Raji (cell line): ENCODE measurements around the gene TRIM13.

Experiments
- POLR2A ChIP-seq: IDR thresholded peaks from 2 replicates; pipeline ENCODE4 v1.6.1; 2011; ENCODE audit warnings: low read depth, low read length, control low read depth; ENCODE audit not compliant: insufficient read depth

Gene TRIM13

DNA sequence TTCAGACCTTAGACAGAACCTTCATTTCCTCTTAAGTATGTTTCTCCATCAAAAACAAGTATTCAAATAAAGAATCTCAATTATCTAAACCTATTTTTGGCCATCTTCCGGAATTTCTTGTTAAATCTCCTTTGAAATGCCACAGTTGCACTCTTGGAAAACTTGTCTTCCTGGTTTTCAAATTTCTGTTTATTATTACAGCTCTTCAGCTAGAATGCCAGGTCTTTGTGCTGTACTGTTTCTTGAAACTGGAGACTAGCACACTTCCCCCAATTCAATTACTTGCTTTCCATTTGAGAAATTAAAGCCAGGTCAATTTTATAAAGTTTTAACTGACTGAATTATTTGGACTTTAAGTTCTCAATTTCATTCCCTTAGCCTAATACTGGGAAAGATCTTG lies 28.6 kb downstream of the TRIM13 start:
- TF ChIP-seq POLR2A: no peak

- TF ChIP-seq POLR2A: no peak
These were observed 30.1 kb downstream of the TRIM13 start for GRCh38 chr13:50026788-50027473.

DNA sequence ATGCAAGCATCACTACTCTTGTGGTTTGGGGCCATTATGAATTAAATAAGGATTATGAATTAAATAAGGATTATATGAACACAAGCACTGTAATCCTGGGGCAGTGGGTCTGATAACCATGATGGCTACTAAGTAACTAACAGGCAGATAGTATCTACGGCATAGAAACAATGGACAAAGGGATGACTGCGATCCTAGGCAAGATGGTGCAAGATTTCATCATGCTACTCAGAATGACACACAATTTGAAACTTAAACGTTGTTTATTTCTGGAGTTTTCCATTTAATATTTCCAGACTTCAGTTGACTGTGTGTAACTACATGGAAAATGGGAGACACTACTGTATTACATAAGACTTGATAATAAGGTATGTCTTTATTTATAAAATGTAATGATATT lies 33.5 kb downstream of the TRIM13 start:
- TF ChIP-seq POLR2A: no peak

DNA sequence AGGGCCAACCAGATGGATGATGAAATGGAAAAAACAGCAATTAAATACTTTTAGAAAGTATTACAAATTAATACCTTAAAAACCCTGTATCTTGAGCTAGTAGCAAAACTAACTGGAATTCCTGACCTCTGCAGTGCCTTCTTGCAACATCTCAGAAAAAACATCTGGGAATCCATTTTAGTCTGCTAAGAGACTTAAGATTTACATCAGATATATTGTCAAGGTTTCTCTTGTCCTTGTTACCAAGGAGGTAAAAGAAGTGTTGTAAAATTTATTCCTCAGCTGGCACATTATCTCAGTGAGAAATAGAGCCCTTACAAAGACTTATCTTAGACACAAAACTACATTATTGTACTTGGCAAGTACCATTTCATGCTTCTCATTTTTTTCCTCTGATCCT lies 36.9 kb downstream of the TRIM13 start:
- no peak for TF ChIP-seq POLR2A

GRCh38 chr13:50037788-50038187 lies 40.9 kb downstream of the TRIM13 start:
- TF ChIP-seq POLR2A: no peak

DNA sequence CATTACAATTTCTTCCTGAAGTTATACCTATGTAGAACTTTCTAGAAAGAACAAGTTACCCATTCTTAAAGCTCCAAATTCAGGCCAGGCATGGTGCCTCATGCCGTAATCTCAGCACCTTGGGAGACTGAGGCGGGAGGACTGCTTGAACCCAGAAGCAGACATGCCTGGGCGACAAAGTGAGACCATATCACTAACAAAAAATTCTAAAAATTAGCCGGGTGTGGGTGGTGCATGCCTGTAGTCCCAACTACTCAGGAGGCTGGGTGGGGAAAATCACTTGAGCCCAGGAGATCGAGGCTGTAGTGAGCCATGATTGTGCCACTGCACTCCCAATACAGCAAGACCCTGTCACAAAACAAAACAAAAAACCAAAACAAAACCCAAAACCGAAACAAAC lies 41.4 kb downstream of the TRIM13 start:
- no peak for TF ChIP-seq POLR2A

GRCh38 chr13:50052478-50052877 lies 55.6 kb downstream of the TRIM13 start:
- no peak for TF ChIP-seq POLR2A

DNA sequence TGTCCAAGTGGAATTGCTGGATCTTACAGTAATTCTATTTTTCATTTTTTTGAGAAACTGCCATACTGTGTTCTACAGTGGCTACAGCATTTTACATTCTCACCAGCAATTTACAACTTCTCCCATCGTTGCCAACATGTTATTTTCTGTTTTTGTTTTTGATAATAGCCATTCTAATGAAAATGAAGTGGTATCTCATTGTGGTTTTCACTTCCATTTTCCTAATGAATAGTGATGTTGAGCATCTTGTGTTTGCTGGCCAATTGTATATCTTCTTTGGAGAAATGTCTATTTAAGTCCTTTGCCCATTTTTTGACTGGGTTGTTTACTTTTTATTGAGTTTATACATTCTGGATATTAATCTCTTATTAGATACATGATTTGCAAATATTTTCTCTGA lies 57.0 kb downstream of the TRIM13 start:
- TF ChIP-seq POLR2A: no peak

DNA sequence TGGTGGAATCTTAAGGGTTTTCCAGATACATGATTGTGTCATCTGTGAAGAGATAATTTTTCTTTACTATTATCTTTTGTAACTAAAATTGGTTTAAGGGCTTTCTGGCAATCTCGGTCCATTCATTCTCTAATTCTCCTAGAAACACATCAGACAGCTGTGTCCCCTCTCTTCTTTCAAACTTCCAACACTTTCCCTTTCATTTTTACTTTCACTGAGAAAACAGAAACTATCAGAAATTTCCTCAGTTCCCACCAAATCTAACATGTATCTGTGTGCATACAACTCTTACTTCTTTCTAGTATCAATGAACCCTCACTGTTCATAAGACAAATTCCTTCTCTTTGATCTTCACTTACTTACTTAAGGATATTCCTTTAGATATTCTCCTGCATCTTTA lies 58.6 kb downstream of the TRIM13 start:
- TF ChIP-seq POLR2A: no peak

DNA sequence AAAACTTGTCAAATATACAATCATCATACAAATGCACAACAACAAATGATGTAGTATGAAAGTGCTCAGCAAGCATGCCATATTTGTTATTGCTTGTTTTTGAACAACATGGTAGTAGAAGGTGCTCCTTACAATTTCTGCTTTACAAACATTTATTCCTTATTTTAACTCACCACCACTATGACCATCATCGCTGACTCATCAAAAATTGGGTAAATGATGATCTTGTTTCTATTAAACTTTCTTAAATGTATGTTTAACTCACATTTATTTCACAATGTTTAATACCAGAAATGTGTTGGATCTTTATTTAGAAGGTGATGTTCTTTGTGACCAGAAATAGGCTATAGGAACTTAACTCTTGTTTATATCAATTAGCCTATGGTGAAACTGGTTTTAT lies 63.9 kb downstream of the TRIM13 start:
- TF ChIP-seq POLR2A: no peak

DNA sequence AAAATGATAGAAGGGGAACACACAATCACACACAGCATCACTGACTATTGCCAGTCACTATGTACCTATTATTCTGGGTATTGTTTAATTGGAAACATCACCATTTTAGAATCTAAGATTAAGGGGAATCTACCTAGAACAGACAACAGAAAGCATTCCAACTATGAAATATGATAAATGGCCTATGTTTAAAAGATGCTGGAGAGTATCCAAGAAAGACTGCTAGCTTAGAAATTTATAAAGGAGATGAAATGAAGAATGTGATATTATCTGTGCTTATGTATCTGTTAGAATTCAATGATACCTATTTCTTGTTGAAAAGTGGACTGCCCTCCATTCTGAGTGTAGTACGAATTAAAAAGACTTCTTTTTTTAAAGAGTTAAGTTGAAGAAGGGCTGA lies 68.9 kb downstream of the TRIM13 start:
- TF ChIP-seq POLR2A: no peak
